Body of pancreas (tissue), 4 donors: Measurements from ENCODE around the gene ZNF839. TPM values are rescaled to one million over a fixed set of nuclear protein-coding genes. Genes with fewer than 3 reads are reported as not detected.

Experiments used
- ATAC-seq: fragments of 150-250 bp; one replicate; pipeline ENCODE4 v1.9.1; 2016
- DNase-seq, 4 donors: peaks; one replicate each; pipeline ENCODE4 v3.0.0-alpha.2; 2019
- H3K27ac ChIP-seq, 4 donors: fragments of 200-600 bp; sonication (generic); 1 replicate in 3 of 4; 2 replicates in 1 of 4; pipeline versions ENCODE4 v1.5.1 to v1.6.1; 2016 to 2019; ENCODE audit warnings: mild to moderate bottlenecking in 1 of 4, mixed read lengths in 1 of 4, moderate library complexity in 1 of 4
- H3K27me3 ChIP-seq, 2 donors: fragments of 200-600 bp; sonication (generic); one replicate each; pipeline ENCODE4 v1.6.0; 2016; ENCODE audit warnings: mild to moderate bottlenecking in 1 of 2
- H3K36me3 ChIP-seq, 2 donors: fragments of 200-600 bp; sonication (generic); replicated peaks in 1 of 2; 2 replicates each; pipeline ENCODE4 v1.5.1; 2016; ENCODE audit warnings: low read depth in 2 of 2; ENCODE audit not compliant: insufficient read depth in 1 of 2
- H3K4me1 ChIP-seq: fragments of 200-600 bp; sonication (generic); one replicate; pipeline ENCODE4 v1.6.0; 2016
- H3K4me3 ChIP-seq, 2 donors: fragments of 200-600 bp; sonication (generic); 1 replicate in 1 of 2; 2 replicates in 1 of 2; pipeline ENCODE4 v1.5.1; 2016 to 2019
- H3K9me3 ChIP-seq, 3 donors: fragments of 200-600 bp; sonication (generic); 1 replicate in 2 of 3; 2 replicates in 1 of 3; pipeline ENCODE4 v1.5.1; 2016
- POLR2A ChIP-seq, 3 donors: fragments of 450-650 bp; IDR thresholded peaks; one replicate each; pipeline ENCODE4 v1.6.1; 2016; ENCODE audit warnings: antibody characterized with exemption in 3 of 3, mild to moderate bottlenecking in 2 of 3
- WGBS, 2 donors: methylation state at CpG; one replicate each; pipeline ENCODE4 v1.1.5; 2017; 5-methylcytosine and 5-hydroxymethylcytosine counted together
- intact Hi-C: fragments of 100-400 bp; cut with DNase I; formaldehyde crosslinking; loops from one replicate; pipeline ENCODE4 v1.15.1; 2023
- total RNA-seq, 2 donors: library from RNA; depleted of rRNA; stranded (reverse); fragments of >200 nt; gene quantifications; one replicate each; pipeline ENCODE4 v1.1.0, GENCODE V29; 2016
- TF ChIP-seq, protein P1 (sequence below), 7 experiments: fragments of 450-650 bp in 4 of 7; fragments of 200-600 bp in 3 of 7; sonication (generic) in 3 of 7; IDR thresholded peaks; one replicate each; pipeline ENCODE4 v1.5.1; 2016 to 2019; ENCODE audit warnings: antibody characterized with exemption in 7 of 7

ZNF839 gene
- total RNA-seq, result 10 to 100 TPM in 1 of 2 donors, 1 to 10 TPM in 1; 8.0 to 22.1 TPM

DNA sequence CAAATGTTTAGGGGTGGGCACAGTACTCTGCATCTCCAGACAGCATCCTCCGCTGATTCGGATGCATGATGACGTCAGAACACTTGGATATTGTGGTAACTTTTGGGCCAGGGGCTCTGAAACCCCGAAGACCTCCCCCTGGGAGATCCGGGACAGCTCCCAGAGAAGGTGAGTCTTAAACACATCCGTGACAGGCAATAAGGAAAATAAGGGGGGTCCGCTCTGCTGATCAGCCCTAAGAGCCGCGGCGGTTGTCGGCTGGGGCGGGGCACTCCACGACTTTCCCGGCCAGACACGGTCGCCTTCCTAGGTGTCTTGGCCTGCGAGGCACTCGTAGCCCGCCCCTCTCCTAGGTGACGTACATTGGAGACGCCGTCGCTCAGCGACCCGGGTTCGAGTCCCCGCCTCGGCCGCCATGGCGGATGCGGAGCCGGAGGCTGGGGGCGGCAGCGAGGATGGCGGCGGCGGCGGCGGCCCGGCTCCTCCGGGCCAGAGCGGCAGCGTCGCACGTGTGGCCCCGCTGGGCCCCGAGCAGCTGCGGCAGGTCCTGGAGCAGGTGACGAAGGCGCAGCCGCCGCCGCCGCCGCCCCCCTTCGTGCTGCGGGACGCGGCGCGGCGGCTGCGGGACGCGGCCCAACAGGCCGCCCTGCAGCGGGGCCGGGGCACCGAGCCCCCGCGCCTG is at the start of gene ZNF839:
ZNF839 (plus strand) TSS at position 396 of the 682 bp plus-strand sequence; CDS start at position 416, 20 bp downstream.
- WGBS, 2 donors, result 0% methylated on average over 5 to 71 of the region's 71 CpGs
- no peaks in the 10 kb centered on the region for H3K27me3 ChIP-seq
- peak in 1 of 3 donors; percentile 41 for TF ChIP-seq POLR2A (IDR thresholded peaks at IDR 0.05)
- TF ChIP-seq, protein P1, sequence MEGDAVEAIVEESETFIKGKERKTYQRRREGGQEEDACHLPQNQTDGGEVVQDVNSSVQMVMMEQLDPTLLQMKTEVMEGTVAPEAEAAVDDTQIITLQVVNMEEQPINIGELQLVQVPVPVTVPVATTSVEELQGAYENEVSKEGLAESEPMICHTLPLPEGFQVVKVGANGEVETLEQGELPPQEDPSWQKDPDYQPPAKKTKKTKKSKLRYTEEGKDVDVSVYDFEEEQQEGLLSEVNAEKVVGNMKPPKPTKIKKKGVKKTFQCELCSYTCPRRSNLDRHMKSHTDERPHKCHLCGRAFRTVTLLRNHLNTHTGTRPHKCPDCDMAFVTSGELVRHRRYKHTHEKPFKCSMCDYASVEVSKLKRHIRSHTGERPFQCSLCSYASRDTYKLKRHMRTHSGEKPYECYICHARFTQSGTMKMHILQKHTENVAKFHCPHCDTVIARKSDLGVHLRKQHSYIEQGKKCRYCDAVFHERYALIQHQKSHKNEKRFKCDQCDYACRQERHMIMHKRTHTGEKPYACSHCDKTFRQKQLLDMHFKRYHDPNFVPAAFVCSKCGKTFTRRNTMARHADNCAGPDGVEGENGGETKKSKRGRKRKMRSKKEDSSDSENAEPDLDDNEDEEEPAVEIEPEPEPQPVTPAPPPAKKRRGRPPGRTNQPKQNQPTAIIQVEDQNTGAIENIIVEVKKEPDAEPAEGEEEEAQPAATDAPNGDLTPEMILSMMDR (IDR thresholded peaks at IDR 0.05), result peak in 1 of 7 experiments; percentile 19
- intact Hi-C loops, result no loop called here
- H3K4me1 ChIP-seq, result peaks cover 52% of the 10 kb centered on the region
- peak within 1 kb of the TSS; percentile 36 to 43 for H3K4me3 ChIP-seq
- H3K27ac ChIP-seq, result peak within 1 kb of the TSS; percentile 83 to 94 (median 89)
- H3K9me3 ChIP-seq, result no peaks in the 10 kb centered on the region
- no peaks in the 10 kb centered on the region for H3K36me3 ChIP-seq
- peak; percentile 81 for ATAC-seq
- DNase-seq, result peak; percentile 94 to 95 (median 95)

- Histone ChIP-seq H3K4me3 (no peak overlapping the region), H3K4me1 (peaks cover 8% of the 10 kb centered on the region), H3K36me3 (no peaks in the 10 kb centered on the region), H3K27me3 (no peaks in the 10 kb centered on the region), H3K9me3 (no peaks in the 10 kb centered on the region), H3K27ac (no peak overlapping the region)
- 90 to 96% methylated on average over 5 of the region's 5 CpGs for WGBS, 2 donors
- TF ChIP-seq POLR2A (IDR thresholded peaks at IDR 0.05), result no peak
- TF ChIP-seq, protein P1 (IDR thresholded peaks at IDR 0.05), result no peak
- ATAC-seq, result no peak
- DNase-seq, result no peak
- intact Hi-C loops, result no loop called here
Measured at GRCh38 chr14:102272392-102272791, 47.2 kb upstream of the ZNF839 start.

GRCh38 chr14:102275866-102276265 is 43.7 kb upstream of the ZNF839 start:
- Histone ChIP-seq H3K27me3 (no peaks in the 10 kb centered on the region), H3K36me3 (no peaks in the 10 kb centered on the region), H3K4me3 (no peak overlapping the region), H3K27ac (no peak overlapping the region), H3K4me1 (peaks cover 16% of the 10 kb centered on the region), H3K9me3 (no peaks in the 10 kb centered on the region)
- no peak for TF ChIP-seq POLR2A (IDR thresholded peaks at IDR 0.05)
- TF ChIP-seq, protein P1 (IDR thresholded peaks at IDR 0.05), result no peak
- 97 to 98% methylated on average over 7 of the region's 7 CpGs for WGBS, 2 donors
- ATAC-seq, result no peak
- intact Hi-C loops, result no loop called here
- no peak for DNase-seq

GRCh38 chr14:102277874-102278630 is 41.5 kb upstream of the ZNF839 start:
- ATAC-seq (no peak), DNase-seq (no peak)
- H3K9me3 ChIP-seq, result no peaks in the 10 kb centered on the region
- no peak overlapping the region for H3K4me3 ChIP-seq
- TF ChIP-seq POLR2A (IDR thresholded peaks at IDR 0.05), result no peak
- TF ChIP-seq, protein P1 (IDR thresholded peaks at IDR 0.05), result no peak
- WGBS, 2 donors, result 52 to 54% methylated on average over 7 of the region's 7 CpGs
- H3K27me3 ChIP-seq, result no peaks in the 10 kb centered on the region
- intact Hi-C loops, result no loop called here
- no peaks in the 10 kb centered on the region for H3K36me3 ChIP-seq
- no peak overlapping the region for H3K27ac ChIP-seq
- H3K4me1 ChIP-seq, result peaks cover 16% of the 10 kb centered on the region
